Hematopoietic multipotent progenitor cell treated with erythropoietin and hydrocortisone succinate and interleukin-3 and kit ligand, for 8 days (in vitro differentiated cells): Measurements from ENCODE around the gene RLN3.
A peak's percentile ranks its signal among the peaks of the same experiment; 100 is the strongest.

ENCODE experiments used
- DNase-seq: peaks from one replicate; pipeline ENCODE4 v3.0.0-alpha.2; 2015

Gene RLN3

GRCh38 chr19:14056069-14056666 is 28.2 kb downstream of the RLN3 start:
- DNase-seq: no peak

GRCh38 chr19:14056741-14057356 is 28.9 kb downstream of the RLN3 start:
- no peak for DNase-seq

GRCh38 chr19:14058182-14059092 is 30.5 kb downstream of the RLN3 start:
- no peak for DNase-seq

- peak; percentile 34 for DNase-seq
These were observed 31.1 kb downstream of the RLN3 start for GRCh38 chr19:14059093-14059480.

GRCh38 chr19:14059652-14060155 is 31.8 kb downstream of the RLN3 start:
- peak; percentile 65 for DNase-seq

GRCh38 chr19:14061081-14061749 is 33.3 kb downstream of the RLN3 start:
- DNase-seq: no peak

GRCh38 chr19:14061751-14062557 is 34.0 kb downstream of the RLN3 start, which contains the start of gene PALM3:
Gene PALM3 (minus strand): TSS chr19:14062076. CDS start chr19:14061980, 96 bp downstream.
- DNase-seq: no peak

- no peak for DNase-seq
These were observed 34.6 kb downstream of the RLN3 start for GRCh38 chr19:14062558-14062855.

- no peak for DNase-seq
These were observed 35.2 kb downstream of the RLN3 start for GRCh38 chr19:14063105-14063504.

GRCh38 chr19:14066134-14066533 is 38.2 kb downstream of the RLN3 start:
- no peak for DNase-seq

- DNase-seq: no peak
These were observed 42.5 kb downstream of the RLN3 start for GRCh38 chr19:14070268-14071050.

GRCh38 chr19:14072535-14073260 is 44.8 kb downstream of the RLN3 start, which contains the start of gene MISP3:
Gene MISP3 (plus strand): TSS chr19:14072786. CDS start chr19:14073310, 524 bp downstream.
- DNase-seq: peak; percentile 37

GRCh38 chr19:14073261-14073924 is 45.4 kb downstream of the RLN3 start:
- peak; percentile 74 for DNase-seq

GRCh38 chr19:14073925-14074838 is 46.2 kb downstream of the RLN3 start:
- DNase-seq: peak; percentile 32

- no peak for DNase-seq
These were observed 50.5 kb downstream of the RLN3 start for GRCh38 chr19:14078411-14078810.
